H54 (cell line): ENCODE data around the gene FAM13A.
"Not testable (repeated sequence)": the region's sequence is repeated elsewhere in the genome, so short reads cannot be mapped to it uniquely, and the experiment has no call there.

Source experiments
- DNase-seq: peaks from one replicate; pipeline ENCODE4 v3.0.0; 2011; ENCODE audit warnings: low spot score, mixed read lengths; ENCODE audit not compliant: insufficient read length
- FAIRE-seq: peaks from 3 replicates; lab custom pipeline; 2011; peaks lifted over from hg19 to GRCh38; lab: Jason Lieb, UNC
- POLR2A ChIP-seq: IDR thresholded peaks from 2 replicates; pipeline ENCODE4 v1.6.1; 2011; ENCODE audit warnings: low read depth, mild to moderate bottlenecking, low read length

The FAM13A gene

GRCh38 chr4:88865046-88865445 lies 191.9 kb downstream of the FAM13A start:
- TF ChIP-seq POLR2A: no peak
- FAIRE-seq (no peak), DNase-seq (no peak)

GRCh38 chr4:88860586-88860985 lies 196.4 kb downstream of the FAM13A start:
- no peak for TF ChIP-seq POLR2A
- DNase-seq: no peak
- no peak for FAIRE-seq

- TF ChIP-seq POLR2A: no peak
- DNase-seq (no peak), FAIRE-seq (no peak)
Observed at GRCh38 chr4:88859191-88859812, 197.7 kb downstream of the FAM13A start.

DNA sequence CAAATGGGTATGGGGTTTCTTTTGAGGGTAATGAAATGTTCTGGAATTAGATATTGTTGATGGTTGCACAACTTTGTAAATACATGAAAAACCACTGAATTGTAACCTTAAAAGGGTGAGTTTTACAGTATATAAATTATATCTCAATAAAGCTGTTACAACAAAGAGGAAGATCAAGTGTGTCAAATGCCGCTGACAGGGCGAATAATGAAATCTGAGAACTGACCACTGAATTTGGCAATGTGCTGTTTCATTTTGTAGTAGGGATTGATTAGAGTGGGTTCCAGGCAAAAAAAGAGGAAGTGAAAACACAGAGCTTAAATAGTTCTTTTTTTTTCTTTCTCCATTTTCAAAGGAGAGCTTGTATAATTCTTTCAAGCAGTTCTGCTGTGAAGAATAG lies 198.2 kb downstream of the FAM13A start:
- DNase-seq: no peak

GRCh38 chr4:88857588-88857987 lies 199.4 kb downstream of the FAM13A start:
- FAIRE-seq (no peak), DNase-seq (no peak)
- TF ChIP-seq POLR2A: no peak

More for the DNA sequence above, 198.2 kb downstream of the FAM13A start:
- no peak for FAIRE-seq
- no peak for TF ChIP-seq POLR2A

DNA sequence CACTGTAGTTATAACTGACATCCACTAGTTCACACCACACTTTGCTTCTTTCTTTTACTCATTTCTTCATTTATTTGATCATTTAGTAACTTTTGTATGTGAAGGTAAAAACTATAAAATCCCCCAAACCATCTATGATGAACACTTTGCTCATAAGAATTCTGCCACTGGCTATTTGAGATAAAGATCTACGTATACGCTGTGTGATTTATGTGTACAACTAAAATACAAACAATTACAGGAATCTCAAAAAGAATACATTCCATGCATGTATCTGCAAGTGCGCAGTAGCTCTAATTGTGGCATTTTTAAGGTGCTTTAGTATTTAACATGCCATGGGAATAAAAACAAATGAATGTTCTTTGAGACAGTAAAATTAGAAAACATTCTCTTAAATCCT lies 202.5 kb downstream of the FAM13A start:
- FAIRE-seq (no peak), DNase-seq (no peak)
- TF ChIP-seq POLR2A: no peak

GRCh38 chr4:88853583-88853982 lies 203.4 kb downstream of the FAM13A start:
- FAIRE-seq, DNase-seq: not testable (repeated sequence)

DNA sequence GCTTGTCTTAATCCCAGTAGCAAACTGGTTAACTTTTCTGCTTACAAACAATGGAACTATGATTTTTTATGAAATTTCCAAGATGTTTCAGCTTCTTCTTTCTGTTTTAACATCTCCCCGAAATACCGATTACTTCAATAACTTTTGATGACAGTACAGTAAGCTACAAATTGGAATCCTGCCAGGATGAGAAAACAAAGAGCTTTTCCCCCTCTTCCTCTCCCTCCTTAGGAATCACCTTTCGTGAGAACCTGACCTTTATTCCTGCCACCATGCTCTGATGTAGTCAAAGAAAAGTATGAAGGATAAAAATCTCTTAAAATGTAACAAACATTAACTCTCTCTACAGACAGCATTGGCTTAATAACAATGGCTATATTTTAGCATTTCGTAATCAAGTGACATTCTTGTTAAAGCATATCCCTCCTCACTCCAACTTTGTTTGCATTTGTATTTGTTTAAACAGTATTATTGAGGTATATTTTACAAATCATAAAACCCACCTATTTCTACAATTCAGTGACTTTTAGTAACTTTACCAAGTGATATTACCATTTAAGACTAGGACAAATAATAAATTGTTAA lies 210.7 kb downstream of the FAM13A start:
- FAIRE-seq (no peak), DNase-seq (no peak)
- TF ChIP-seq POLR2A: no peak

- FAIRE-seq (no peak), DNase-seq (no peak)
- TF ChIP-seq POLR2A: no peak
Observed at GRCh38 chr4:88843067-88843685, 213.8 kb downstream of the FAM13A start.

DNA sequence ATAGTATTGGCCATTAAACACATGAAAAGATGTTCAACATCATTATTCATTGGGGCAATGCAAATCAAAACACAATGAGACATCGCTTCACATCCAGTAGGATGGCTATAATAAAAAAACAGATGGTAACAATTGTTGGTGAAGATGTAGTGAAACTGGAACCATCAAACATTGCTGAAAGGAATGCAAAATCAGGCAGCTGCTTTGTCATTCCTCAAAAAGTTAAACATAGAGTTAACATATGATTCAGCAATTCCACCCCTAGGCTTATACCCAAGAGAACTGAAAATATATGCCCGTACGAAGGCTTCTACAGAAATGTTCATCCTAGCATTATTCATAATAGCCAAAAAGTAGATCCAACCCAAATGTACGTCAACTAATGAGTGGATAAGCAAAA lies 215.3 kb downstream of the FAM13A start:
- FAIRE-seq: no peak
- no peak for DNase-seq
- TF ChIP-seq POLR2A: no peak

- TF ChIP-seq POLR2A: no peak
- FAIRE-seq: no peak
Observed at GRCh38 chr4:88836216-88836615, 220.8 kb downstream of the FAM13A start.

DNA sequence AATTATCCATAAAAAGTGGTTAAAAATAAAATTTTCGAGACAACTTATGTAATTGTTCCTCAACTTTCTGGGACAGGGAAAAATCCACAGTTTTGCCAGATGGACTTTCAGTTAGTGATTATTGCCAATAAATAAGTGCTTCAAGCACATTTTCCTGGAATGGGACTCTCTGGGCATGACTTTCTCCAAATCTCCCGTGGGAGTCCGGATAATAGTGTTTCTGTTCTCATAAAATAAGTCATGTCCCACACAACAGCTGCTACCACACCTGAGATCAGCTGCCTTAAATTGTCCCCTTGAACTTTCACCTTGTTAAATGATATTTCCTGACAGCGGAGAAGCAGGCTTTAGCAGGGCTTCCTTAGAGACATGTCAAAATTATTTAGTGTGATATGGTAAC lies 226.0 kb downstream of the FAM13A start:
- FAIRE-seq (no peak), DNase-seq (no peak)
- no peak for TF ChIP-seq POLR2A

More at GRCh38 chr4:88836216-88836615, 220.8 kb downstream of the FAM13A start:
- DNase-seq: no peak

GRCh38 chr4:88830598-88830997 lies 226.4 kb downstream of the FAM13A start:
- no peak for DNase-seq
- TF ChIP-seq POLR2A: no peak

DNA sequence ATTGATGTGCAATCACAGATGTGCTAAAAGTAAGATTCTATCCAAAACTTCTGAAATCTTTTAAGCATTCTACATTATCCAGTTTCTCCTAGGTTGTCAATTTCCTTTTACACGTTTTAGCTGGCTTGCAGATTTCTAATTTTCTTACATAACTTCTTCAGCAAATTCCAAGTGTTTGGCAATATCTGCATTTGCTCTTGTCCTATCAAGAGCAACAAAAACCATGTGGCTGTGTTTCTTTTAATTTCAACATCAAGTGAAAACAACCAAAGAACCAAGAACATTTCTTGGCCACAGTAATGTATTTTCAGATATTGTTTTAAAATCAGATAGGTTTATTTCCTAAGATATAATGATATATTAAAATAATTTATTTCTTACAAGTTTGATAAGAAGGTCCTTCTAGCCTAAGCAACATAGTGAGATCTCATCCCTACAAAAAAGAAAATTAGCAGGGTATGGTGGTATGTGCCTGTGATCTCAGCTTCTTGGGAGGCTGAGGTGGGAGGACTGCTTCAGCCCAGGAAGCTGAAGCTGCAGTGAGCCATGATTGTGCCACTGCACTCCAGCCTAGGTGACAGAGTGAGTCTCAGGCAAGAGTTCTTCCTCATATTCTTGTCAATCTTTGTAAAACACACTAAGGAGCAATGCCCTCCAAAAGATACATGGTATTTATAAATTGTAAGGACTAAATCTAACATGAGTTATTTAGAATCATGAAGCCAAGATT lies 228.0 kb downstream of the FAM13A start:
- DNase-seq (no peak), FAIRE-seq (no peak)
- no peak for TF ChIP-seq POLR2A

More at GRCh38 chr4:88830598-88830997, 226.4 kb downstream of the FAM13A start:
- no peak for FAIRE-seq
